Psoas muscle (tissue), 8 donors: Measurements from ENCODE around the gene PKIG. TPM values are rescaled to one million over a fixed set of nuclear protein-coding genes. Genes with fewer than 3 reads are reported as not detected.
A peak's percentile ranks its signal among the peaks of the same experiment; 100 is the strongest.
"Not testable (repeated sequence)": the region's sequence is repeated elsewhere in the genome, so short reads cannot be mapped to it uniquely, and the experiment has no call there.

Source experiments
- ATAC-seq, 4 donors: fragments of 200-7000 bp; cut with Tn5 transposase; one replicate each; pipeline ENCODE4 v1.9.1; 2020; ENCODE audit warnings: moderate library complexity in 3 of 4, mild to moderate bottlenecking in 2 of 4
- DNase-seq, 2 donors: peaks; one replicate each; pipeline ENCODE4 v3.0.0-alpha.2; 2020
- H3K27ac ChIP-seq: fragments of 200-600 bp; one replicate; pipeline ENCODE4 v1.8.0; 2022
- H3K27me3 ChIP-seq, 3 donors: fragments of 200-600 bp in 1 of 3; one replicate each; pipeline versions ENCODE4 v1.6.1 to v1.8.0; 2013 to 2022; ENCODE audit warnings: low read length in 2 of 3, mild to moderate bottlenecking in 2 of 3, moderate library complexity in 1 of 3; ENCODE audit not compliant: insufficient read depth in 3 of 3
- H3K36me3 ChIP-seq, 2 donors: fragments of 200-600 bp in 1 of 2; one replicate each; pipeline versions ENCODE4 v1.6.1 to v1.8.0; 2013 to 2022; ENCODE audit warnings: low read depth in 1 of 2, mild to moderate bottlenecking in 1 of 2, moderate library complexity in 1 of 2; ENCODE audit not compliant: insufficient read depth in 1 of 2
- H3K4me1 ChIP-seq: fragments of 200-600 bp; one replicate; pipeline ENCODE4 v1.8.0; 2022
- H3K4me3 ChIP-seq: fragments of 200-600 bp; one replicate; pipeline ENCODE4 v1.8.0; 2022; ENCODE audit warnings: mild to moderate bottlenecking
- H3K9me3 ChIP-seq: fragments of 200-600 bp; one replicate; pipeline ENCODE4 v1.8.0; 2022
- WGBS, 3 donors: extraction: QIAGEN DNeasy Blood & Tissue Kit; methylation state at CpG; one replicate each; pipeline versions ENCODE4 v1.1.6 to v1.1.7; 2013; 5-methylcytosine and 5-hydroxymethylcytosine counted together
- intact Hi-C, 2 donors: fragments of 100-400 bp; cut with DNase I; formaldehyde crosslinking; loops; one replicate each; pipeline versions ENCODE4 v1.11.0 to v1.14.2; 2022
- polyA plus RNA-seq, 3 donors: library from polyadenylated mRNA; stranded (reverse); fragments of 200-250 nt; gene quantifications; one replicate each; pipeline ENCODE4 v1.2.3, GENCODE V29; 2013
- total RNA-seq, 4 donors: library from RNA; stranded (reverse); fragmentation: NEBNext Ultra II Directional in 2 of 4; extraction: Animal tissue kit (Norgen Biotek cat#: 25700) in 2 of 4; gene quantifications; one replicate each; pipeline versions ENCODE4 v1.2.1 to v1.2.4, GENCODE V29; 2021 to 2023
- TF ChIP-seq, protein P1 (sequence below): fragments of 200-600 bp; IDR thresholded peaks from one replicate; pipeline ENCODE4 v1.8.0; 2022; ENCODE audit warnings: antibody characterized with exemption
- donor health status: healthy with polysubstance abuse.
- donor health status: DM: no; HTN: no; CAD: no; lungs with moderate emphysema.
- donor health status: Bipolar disorder and iron deficiency.
- donor health status: healthy.
- donor health status: DM: yes; HTN: yes; CAD: no.
- donor health status: DM: no; HTN: no; CAD: no.
- donor health status: DM: no; HTN: no; CAD: no.
- donor health status: DM: yes; HTN: yes; CAD: no.

Gene PKIG
- total and polyA plus RNA-seq, 7 donors, result 33.5 to 134 (median 105) TPM

DNA sequence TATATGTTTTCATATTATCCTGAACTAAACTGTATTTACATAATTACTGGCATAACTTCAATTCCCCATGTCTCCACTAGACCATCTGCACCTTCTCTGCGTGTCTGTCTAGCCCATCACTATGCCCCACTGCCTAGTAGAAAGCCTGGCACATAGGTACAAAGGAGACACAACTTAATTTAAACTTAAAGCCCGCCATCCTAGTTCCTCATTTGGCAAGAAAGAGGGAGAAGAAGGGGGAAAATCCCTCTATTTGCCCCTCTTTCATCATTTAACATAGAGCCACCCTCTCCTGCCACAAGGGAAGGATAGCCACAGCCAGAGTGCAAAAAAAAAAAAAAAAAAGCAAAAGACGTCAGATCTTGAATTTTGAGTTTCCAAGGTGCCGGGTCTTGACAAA is 1.8 kb downstream of the PKIG start:
- TF ChIP-seq, protein P1, sequence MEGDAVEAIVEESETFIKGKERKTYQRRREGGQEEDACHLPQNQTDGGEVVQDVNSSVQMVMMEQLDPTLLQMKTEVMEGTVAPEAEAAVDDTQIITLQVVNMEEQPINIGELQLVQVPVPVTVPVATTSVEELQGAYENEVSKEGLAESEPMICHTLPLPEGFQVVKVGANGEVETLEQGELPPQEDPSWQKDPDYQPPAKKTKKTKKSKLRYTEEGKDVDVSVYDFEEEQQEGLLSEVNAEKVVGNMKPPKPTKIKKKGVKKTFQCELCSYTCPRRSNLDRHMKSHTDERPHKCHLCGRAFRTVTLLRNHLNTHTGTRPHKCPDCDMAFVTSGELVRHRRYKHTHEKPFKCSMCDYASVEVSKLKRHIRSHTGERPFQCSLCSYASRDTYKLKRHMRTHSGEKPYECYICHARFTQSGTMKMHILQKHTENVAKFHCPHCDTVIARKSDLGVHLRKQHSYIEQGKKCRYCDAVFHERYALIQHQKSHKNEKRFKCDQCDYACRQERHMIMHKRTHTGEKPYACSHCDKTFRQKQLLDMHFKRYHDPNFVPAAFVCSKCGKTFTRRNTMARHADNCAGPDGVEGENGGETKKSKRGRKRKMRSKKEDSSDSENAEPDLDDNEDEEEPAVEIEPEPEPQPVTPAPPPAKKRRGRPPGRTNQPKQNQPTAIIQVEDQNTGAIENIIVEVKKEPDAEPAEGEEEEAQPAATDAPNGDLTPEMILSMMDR, result no peak
- ATAC-seq, result no peak
- 56 to 70% (median 62%) methylated on average over 4 of the region's 4 CpGs for WGBS, 3 donors
- H3K9me3 ChIP-seq, result no peaks in the 10 kb centered on the region
- H3K36me3 ChIP-seq, result peaks cover 0 to 14% of the 10 kb centered on the region in 2 donors
- peak overlapping the region; percentile 88 for H3K4me3 ChIP-seq
- no peak for DNase-seq
- H3K4me1 ChIP-seq, result peaks cover 61% of the 10 kb centered on the region
- peak overlapping the region; percentile 96 for H3K27ac ChIP-seq
- H3K27me3 ChIP-seq, result no peaks in the 10 kb centered on the region
- intact Hi-C loops, result loop anchor here (2.0 to 5.0 kb wide), 2 partner anchors 15 to 62 kb away; partner anchors contain the start of gene SERINC3 (in 1 of the 2)

- peaks cover 60% of the 10 kb centered on the region for H3K4me1 ChIP-seq
- H3K9me3 ChIP-seq, result no peaks in the 10 kb centered on the region
- DNase-seq (peak in 1 of 2 donors; percentile 26), ATAC-seq (peak in 3 of 4 donors; percentile 60 to 68 (median 63))
- TF ChIP-seq, protein P1, result no peak
- peaks cover 2 to 25% of the 10 kb centered on the region in 2 donors for H3K36me3 ChIP-seq
- 50 to 60% (median 58%) methylated on average over 6 of the region's 6 CpGs for WGBS, 3 donors
- peak overlapping the region; percentile 96 for H3K27ac ChIP-seq
- no peaks in the 10 kb centered on the region for H3K27me3 ChIP-seq
- peak overlapping the region; percentile 88 for H3K4me3 ChIP-seq
- intact Hi-C loops, result loop anchor here in 1 of 2 donors (2.0 kb wide), 1 partner anchor 13 kb away; no protein-coding TSS in a partner anchor
These were observed 2.9 kb downstream of the PKIG start for GRCh38 chr20:44585057-44585963.

DNA sequence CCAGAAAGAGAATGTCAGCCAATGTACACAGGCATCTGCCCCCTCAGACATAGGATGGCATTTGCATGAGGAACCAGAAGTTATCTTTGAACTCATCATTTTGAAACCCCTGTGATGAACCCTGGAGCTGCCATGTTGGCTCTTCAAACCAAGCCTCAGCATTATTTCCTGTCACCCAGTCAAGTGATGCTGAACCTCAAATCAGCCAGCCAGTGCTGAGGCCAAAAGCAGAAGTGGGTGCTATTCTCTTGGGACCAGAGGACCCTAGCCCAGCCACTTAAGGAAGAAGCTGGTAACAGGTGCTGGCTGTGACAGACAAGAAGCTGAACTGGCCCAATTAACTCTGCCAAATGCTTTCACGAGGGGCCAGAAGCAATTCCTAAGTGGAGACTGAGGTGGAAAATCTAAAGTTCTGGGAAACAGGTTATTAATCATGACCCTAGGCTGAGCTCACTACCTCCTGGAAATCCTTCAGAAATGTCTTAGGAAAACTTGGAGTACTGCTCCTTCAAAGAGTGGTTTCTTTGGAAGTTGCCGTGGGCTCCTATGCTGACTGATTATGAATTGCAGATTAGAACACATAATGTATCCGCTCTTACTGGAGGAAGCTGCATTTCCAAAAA is 4.0 kb downstream of the PKIG start:
- Histone ChIP-seq H3K9me3 (no peaks in the 10 kb centered on the region), H3K4me1 (peaks cover 54% of the 10 kb centered on the region), H3K27me3 (no peaks in the 10 kb centered on the region), H3K27ac (peak overlapping the region; percentile 96), H3K4me3 (peak overlapping the region; percentile 88), H3K36me3 (peaks cover 2 to 36% of the 10 kb centered on the region in 2 donors)
- TF ChIP-seq, protein P1, result no peak
- intact Hi-C loops, result no loop called here
- DNase-seq (no peak), ATAC-seq (no peak)
- WGBS, 3 donors, result 43 to 55% (median 48%) methylated on average over 3 of the region's 3 CpGs

GRCh38 chr20:44587035-44587980 is 4.9 kb downstream of the PKIG start:
- no peak for ATAC-seq

GRCh38 chr20:44588321-44588720 is 5.9 kb downstream of the PKIG start:
- ATAC-seq, intact Hi-C loops, H3K27ac ChIP-seq, DNase-seq, H3K9me3 ChIP-seq, H3K4me3 ChIP-seq, H3K27me3 ChIP-seq: not testable (repeated sequence)
- WGBS, 3 donors, result 94 to 97% (median 97%) methylated on average over 9 of the region's 9 CpGs
- Histone ChIP-seq H3K4me1 (peaks cover 47% of the 10 kb centered on the region), H3K36me3 (peaks cover 2 to 52% of the 10 kb centered on the region in 2 donors)

More at GRCh38 chr20:44587035-44587980, 4.9 kb downstream of the PKIG start:
- Histone ChIP-seq H3K4me3 (peak overlapping the region; percentile 88), H3K9me3 (no peaks in the 10 kb centered on the region), H3K4me1 (peaks cover 47% of the 10 kb centered on the region), H3K27ac (peak overlapping the region; percentile 33), H3K27me3 (no peaks in the 10 kb centered on the region), H3K36me3 (peaks cover 2 to 45% of the 10 kb centered on the region in 2 donors)
- 73 to 76% (median 75%) methylated on average over 10 of the region's 10 CpGs for WGBS, 3 donors
- intact Hi-C loops, result no loop called here
- TF ChIP-seq, protein P1, result no peak
- DNase-seq, result no peak
